Psoas muscle (tissue), 8 donors: ENCODE measurements around the gene SEMA3B. TPM values are rescaled to one million over a fixed set of nuclear protein-coding genes. Genes with fewer than 3 reads are reported as not detected.
"Not testable (repeated sequence)": the region's sequence is repeated elsewhere in the genome, so short reads cannot be mapped to it uniquely, and the experiment has no call there.

ENCODE experiments used
- ATAC-seq, 4 donors: fragments of 200-7000 bp; cut with Tn5 transposase; one replicate each; pipeline ENCODE4 v1.9.1; 2020; ENCODE audit warnings: moderate library complexity in 3 of 4, mild to moderate bottlenecking in 2 of 4
- DNase-seq, 2 donors: peaks; one replicate each; pipeline ENCODE4 v3.0.0-alpha.2; 2020
- H3K27ac ChIP-seq: fragments of 200-600 bp; one replicate; pipeline ENCODE4 v1.8.0; 2022
- H3K27me3 ChIP-seq, 3 donors: fragments of 200-600 bp in 1 of 3; one replicate each; pipeline versions ENCODE4 v1.6.1 to v1.8.0; 2013 to 2022; ENCODE audit warnings: low read length in 2 of 3, mild to moderate bottlenecking in 2 of 3, moderate library complexity in 1 of 3; ENCODE audit not compliant: insufficient read depth in 3 of 3
- H3K36me3 ChIP-seq, 2 donors: fragments of 200-600 bp in 1 of 2; one replicate each; pipeline versions ENCODE4 v1.6.1 to v1.8.0; 2013 to 2022; ENCODE audit warnings: low read depth in 1 of 2, mild to moderate bottlenecking in 1 of 2, moderate library complexity in 1 of 2; ENCODE audit not compliant: insufficient read depth in 1 of 2
- H3K4me1 ChIP-seq: fragments of 200-600 bp; one replicate; pipeline ENCODE4 v1.8.0; 2022
- H3K4me3 ChIP-seq: fragments of 200-600 bp; one replicate; pipeline ENCODE4 v1.8.0; 2022; ENCODE audit warnings: mild to moderate bottlenecking
- H3K9me3 ChIP-seq: fragments of 200-600 bp; one replicate; pipeline ENCODE4 v1.8.0; 2022
- CTCF ChIP-seq: fragments of 200-600 bp; IDR thresholded peaks from one replicate; pipeline ENCODE4 v1.8.0; 2022; ENCODE audit warnings: antibody characterized with exemption
- WGBS, 3 donors: extraction: QIAGEN DNeasy Blood & Tissue Kit; methylation state at CpG; one replicate each; pipeline versions ENCODE4 v1.1.6 to v1.1.7; 2013; 5-methylcytosine and 5-hydroxymethylcytosine counted together
- intact Hi-C, 2 donors: fragments of 100-400 bp; cut with DNase I; formaldehyde crosslinking; loops; one replicate each; pipeline versions ENCODE4 v1.11.0 to v1.14.2; 2022
- polyA plus RNA-seq, 3 donors: library from polyadenylated mRNA; stranded (reverse); fragments of 200-250 nt; gene quantifications; one replicate each; pipeline ENCODE4 v1.2.3, GENCODE V29; 2013
- total RNA-seq, 4 donors: library from RNA; stranded (reverse); fragmentation: NEBNext Ultra II Directional in 2 of 4; extraction: Animal tissue kit (Norgen Biotek cat#: 25700) in 2 of 4; gene quantifications; one replicate each; pipeline versions ENCODE4 v1.2.1 to v1.2.4, GENCODE V29; 2021 to 2023
- donor health status: healthy with polysubstance abuse.
- donor health status: DM: no; HTN: no; CAD: no; lungs with moderate emphysema.
- donor health status: Bipolar disorder and iron deficiency.
- donor health status: healthy.
- donor health status: DM: yes; HTN: yes; CAD: no.
- donor health status: DM: no; HTN: no; CAD: no.
- donor health status: DM: no; HTN: no; CAD: no.
- donor health status: DM: yes; HTN: yes; CAD: no.

Gene SEMA3B
- total and polyA plus RNA-seq, 7 donors = 2.1 to 6.8 (median 3.4) TPM

GRCh38 chr3:50269977-50270413, 1.0 kb downstream of the SEMA3B start:
- H3K4me1 ChIP-seq = peaks cover 53% of the 10 kb centered on the region
- no peak for TF ChIP-seq CTCF
- no peaks in the 10 kb centered on the region for H3K9me3 ChIP-seq
- H3K27me3 ChIP-seq = no peaks in the 10 kb centered on the region
- DNase-seq (no peak), ATAC-seq (no peak)
- no peaks in the 10 kb centered on the region for H3K36me3 ChIP-seq
- no peak overlapping the region for H3K4me3 ChIP-seq
- peak overlapping the region; percentile 82 for H3K27ac ChIP-seq
- 73 to 74% (median 74%) methylated on average over 7 to 8 of the region's 8 CpGs for WGBS, 3 donors
- intact Hi-C loops = loop anchor here (5.0 to 10.0 kb wide), 3 partner anchors 78 to 275 kb away; partner anchors contain the start of gene GNAT1 (in 1 of the 2)

DNA sequence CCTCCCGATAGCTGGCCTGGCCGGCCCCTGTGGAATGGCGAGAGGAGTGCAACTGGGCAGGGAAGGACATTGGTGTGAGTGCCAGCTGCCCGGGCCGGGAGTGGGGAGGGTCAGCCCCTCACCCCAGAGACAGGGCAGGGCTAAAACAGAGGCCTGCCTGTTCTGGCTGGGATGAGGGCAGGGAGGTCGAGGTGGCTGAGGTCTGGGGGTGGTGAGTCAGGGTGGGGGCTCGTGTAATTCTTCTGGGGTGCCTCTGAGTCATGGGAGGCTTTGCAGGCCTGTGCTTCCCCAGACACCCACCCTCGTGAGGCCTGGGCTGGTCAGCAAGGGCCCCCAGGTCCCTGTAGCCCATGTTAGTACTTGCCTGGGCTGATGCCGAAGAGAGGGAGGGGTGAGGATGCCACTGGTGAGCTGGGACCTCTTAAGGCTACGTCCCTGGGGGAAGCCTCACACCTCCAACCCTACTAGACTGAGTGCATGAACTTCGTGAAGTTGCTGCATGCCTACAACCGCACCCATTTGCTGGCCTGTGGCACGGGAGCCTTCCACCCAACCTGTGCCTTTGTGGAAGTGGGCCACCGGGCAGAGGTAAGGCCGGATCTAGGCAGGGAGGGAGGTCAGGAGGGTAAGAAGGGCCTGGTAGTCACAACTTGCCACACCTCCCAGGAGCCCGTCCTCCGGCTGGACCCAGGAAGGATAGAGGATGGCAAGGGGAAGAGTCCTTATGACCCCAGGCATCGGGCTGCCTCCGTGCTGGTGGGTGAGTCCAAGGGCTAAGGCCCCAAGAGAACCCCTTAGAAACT, 1.7 kb downstream of the SEMA3B start:
- DNase-seq (no peak), ATAC-seq (no peak)
- Histone ChIP-seq H3K9me3 (no peaks in the 10 kb centered on the region), H3K4me3 (no peak overlapping the region), H3K4me1 (peaks cover 47% of the 10 kb centered on the region), H3K27ac (no peak overlapping the region), H3K36me3 (no peaks in the 10 kb centered on the region), H3K27me3 (peaks cover 0 to 1% (median 0%) of the 10 kb centered on the region in 3 donors)
- TF ChIP-seq CTCF = no peak
- 70 to 73% (median 70%) methylated on average over 17 to 19 of the region's 19 CpGs for WGBS, 3 donors
- intact Hi-C loops = loop anchor here (5.0 kb wide), 2 partner anchors 78 to 148 kb away; partner anchors contain the start of gene GNAT1 (in 1 of the 2)

- DNase-seq (no peak), ATAC-seq (no peak)
- Histone ChIP-seq H3K27me3 (peaks cover 0 to 1% (median 0%) of the 10 kb centered on the region in 3 donors), H3K4me3 (no peak overlapping the region), H3K27ac (no peak overlapping the region), H3K4me1 (peaks cover 43% of the 10 kb centered on the region), H3K9me3 (no peaks in the 10 kb centered on the region), H3K36me3 (no peaks in the 10 kb centered on the region)
- intact Hi-C loops = loop anchor here (5.0 kb wide), 2 partner anchors 79 to 149 kb away; partner anchors contain the start of gene GNAT1 (in 1 of the 2)
- WGBS, 3 donors = 85 to 91% (median 89%) methylated on average over 10 of the region's 10 CpGs
- TF ChIP-seq CTCF = no peak
Measured at GRCh38 chr3:50271314-50271936, 2.5 kb downstream of the SEMA3B start.

DNA sequence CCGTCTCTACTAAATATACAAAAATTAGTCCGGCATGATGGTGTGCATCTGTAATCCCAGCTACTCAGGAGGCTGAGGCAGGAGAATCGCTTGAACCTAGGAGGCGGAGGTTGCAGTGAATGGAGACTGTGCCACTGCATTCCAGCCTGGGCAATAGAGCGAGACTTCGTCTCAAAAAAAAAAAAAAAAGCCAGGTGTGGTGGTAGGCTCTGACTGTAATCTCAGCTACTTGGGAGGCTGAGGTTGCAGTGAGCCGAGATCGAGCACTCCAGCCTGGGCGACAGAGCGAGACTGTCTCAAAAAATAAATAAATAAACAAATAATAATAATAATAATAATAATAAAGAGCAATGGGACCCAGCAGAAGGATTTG, 3.6 kb downstream of the SEMA3B start:
- H3K27ac ChIP-seq, ATAC-seq, H3K36me3 ChIP-seq, H3K27me3 ChIP-seq, DNase-seq, H3K9me3 ChIP-seq: not testable (repeated sequence)
- intact Hi-C loops = loop anchor here (2.0 to 5.0 kb wide), 4 partner anchors 46 to 150 kb away; partner anchors contain the start of gene GNAT1 (in 1 of the 2)
- WGBS, 3 donors = 59 to 68% (median 63%) methylated on average over 10 of the region's 10 CpGs
- peak overlapping the region; percentile 38 for H3K4me3 ChIP-seq
- peaks cover 35% of the 10 kb centered on the region for H3K4me1 ChIP-seq
